GM18507 (cell line): ENCODE results near the gene SPEF1.

ENCODE experiments used
- DNase-seq: peaks from one replicate; pipeline ENCODE4 v3.0.0; 2011; ENCODE audit warnings: low read depth; ENCODE audit not compliant: insufficient read length; ENCODE audit errors: extremely low spot score
- FAIRE-seq: peaks from 2 replicates; lab custom pipeline; 2011; peaks lifted over from hg19 to GRCh38; lab: Jason Lieb, UNC

The SPEF1 gene

GRCh38 chr20:3739054-3739925, 42.0 kb downstream of the SPEF1 start:
- DNase-seq, result no peak
- no peak for FAIRE-seq

DNA sequence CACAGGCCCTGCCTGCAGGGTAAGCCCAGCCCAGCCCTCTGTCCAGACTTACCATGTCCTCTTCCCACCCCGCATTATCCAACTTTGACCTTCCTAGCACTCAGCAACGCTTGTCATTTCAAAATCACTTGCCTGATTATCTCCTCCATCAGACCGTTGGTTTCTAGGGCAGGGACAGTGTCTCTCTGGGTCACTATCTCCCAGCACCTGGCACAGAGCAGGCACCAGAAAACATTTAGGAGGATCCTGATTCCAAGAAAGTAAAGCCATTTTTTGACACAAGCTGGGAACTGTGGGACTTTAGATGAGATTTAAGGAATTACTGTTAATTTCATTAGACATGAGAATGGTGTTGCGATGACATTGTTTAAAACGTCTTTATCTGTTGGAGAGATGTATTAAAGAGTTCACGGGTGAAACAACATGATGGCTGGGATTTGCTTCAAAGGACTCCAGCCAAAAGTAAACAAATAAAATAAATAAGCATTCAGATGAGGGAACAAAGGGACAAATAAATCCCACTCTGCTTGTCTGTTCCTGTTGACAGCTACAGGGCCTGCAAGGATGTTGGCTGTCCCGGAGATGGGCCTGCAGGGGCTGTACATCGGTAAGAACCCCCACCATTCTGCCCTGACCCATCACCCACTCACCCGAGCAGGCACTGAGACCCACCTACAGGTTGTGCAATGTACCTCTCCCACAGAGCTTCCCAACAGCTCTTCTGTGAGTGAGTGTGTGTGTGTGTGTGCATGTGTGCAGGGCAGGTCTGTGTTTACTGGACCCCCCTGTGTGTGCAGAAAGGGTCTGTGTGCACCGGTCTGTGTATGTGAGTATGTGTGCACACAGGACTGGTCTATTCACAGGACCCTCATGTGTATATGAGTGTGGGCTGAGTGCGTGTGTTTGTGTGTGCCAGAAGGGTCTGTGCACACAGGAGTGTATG, 42.9 kb downstream of the SPEF1 start:
- DNase-seq (no peak), FAIRE-seq (no peak)

DNA sequence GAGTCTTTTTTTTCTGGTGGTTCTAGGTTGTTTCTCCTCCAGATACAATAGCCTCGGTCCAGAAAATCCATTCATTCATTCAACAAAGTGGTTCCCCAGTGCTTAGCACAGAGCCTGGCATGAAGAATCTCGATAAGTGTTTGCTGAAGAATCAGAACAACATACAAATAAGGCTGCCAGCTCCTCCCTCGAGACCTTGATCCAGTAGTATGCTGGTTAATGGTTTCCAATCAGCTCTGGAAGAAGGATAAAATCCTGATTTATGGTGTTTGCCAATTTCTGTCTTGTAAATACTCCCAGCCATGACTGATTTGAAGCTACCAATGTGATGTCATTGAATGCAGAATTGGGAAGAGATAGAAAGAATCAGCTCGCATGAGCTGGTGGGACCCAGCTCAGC, 45.5 kb downstream of the SPEF1 start:
- DNase-seq, result no peak
- FAIRE-seq, result no peak

DNA sequence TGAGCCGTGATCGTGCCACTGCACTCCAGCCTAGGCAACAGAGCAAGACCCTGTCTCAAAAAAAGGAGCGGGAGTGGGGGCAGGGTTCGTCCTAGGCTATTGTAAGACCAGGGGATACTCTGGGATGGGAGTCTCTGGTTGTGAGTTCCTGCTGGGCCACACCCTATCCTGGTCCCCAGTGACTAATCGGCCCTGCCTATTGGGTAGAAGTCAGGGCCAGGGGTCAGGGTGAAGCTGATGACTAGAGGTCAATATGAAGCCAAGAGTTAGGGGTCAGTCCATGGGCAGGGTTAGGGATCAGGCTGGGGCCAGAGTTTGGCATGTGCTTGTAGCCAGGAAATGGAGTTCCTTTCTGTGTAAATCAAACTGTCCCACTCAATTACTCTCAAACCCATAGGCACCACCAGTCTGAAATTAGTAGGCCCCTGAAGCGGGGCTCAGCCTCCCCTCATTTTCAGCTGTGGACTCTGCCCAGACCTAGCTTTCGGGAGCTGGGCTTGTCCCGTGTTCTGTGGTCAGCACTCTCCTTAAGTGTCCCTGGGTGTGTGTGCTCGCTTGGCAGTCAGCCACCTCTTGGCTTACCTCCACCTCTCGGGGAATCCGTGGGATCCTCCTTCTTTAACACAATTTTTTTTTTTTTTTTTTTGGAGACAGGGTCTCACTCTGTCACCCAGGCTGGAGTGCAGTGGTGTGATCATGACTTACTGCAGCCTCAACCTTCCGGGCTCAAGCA, 47.0 kb downstream of the SPEF1 start:
- DNase-seq, result no peak

DNA sequence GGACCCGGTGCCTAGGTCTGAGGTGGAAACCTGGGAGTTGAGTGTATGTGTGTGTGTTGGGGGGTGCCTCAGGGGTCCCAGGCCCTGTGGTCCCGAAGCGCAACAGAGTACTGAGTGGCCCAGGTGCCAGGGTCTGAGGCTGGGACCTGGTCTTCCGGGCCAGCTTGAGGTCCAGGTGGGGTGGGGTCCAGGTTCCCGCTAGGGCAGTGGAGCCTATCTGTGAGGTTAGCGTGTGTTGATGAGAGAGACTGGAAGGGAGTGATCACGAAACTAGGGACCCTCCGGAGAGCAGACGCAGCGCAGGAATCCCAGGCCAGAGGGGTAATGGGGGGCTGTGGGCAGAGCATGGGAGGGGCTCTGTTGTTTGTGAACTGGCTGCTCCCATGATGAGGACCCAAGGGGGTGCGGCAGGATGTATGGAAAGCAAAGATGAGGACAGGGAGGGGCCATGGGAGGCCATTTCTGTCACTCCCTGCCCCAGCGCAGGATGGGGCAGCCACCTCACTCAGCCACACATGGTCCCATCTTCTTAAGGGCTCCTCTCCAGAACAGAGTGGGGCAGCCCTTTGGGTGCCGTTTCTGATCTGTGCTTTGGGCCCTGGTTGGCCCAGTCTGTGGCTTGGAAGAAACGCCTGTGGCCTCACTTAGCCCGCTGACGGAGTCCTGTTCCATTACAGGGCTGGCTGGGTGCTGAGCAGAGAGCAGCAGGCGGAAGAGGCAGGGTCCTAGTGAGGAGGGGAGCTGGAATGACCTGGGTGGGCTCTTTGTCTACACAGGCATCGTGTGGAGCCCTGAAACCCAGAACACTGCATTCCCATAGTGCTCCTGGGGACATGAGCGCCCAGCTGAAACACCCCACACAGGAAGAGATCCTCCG, 47.9 kb downstream of the SPEF1 start:
- no peak for DNase-seq
- no peak for FAIRE-seq

More for the DNA sequence above, 47.0 kb downstream of the SPEF1 start:
- no peak for FAIRE-seq

DNA sequence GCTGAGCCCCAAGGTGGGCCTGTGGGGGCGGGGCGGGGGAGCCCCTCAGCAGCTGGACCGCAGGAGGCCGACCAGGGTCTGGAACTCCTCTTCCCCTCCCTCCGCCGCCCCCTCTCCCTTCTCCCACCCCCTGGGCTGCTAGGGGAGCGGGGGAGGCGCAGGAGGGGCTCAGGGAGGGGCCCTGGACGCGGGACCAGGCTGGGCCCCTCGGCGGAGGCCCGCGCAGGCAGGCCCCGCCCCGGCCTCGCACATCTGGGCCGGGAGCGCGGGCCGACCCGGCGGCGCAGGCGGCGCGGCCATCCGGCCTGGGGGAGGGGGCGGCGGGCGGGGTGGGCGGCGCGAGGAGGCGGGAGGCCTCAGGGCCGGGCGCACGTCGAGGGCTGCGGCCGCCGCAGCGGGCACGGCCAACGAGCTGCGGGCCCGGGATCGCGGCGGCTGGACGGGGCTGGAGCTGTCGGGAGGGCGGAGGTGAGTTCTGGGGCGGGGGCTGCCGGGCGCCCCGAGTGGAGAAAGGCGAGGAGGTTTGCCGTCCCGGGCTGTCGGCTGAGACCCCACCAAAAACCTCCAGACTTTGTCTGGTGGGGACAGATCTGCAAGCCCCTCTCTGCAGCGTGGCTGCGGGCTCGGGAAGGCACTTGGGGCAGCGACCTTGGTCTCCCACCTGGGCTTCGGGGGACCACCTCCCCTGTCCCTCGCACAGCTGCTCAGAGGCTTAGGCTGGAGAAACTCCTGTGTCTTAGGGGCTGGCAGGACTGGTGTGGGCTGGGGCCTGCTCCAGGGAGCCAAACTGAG, 48.7 kb downstream of the SPEF1 start, which contains the start of gene HSPA12B:
HSPA12B (plus strand) TSS at position 359 of the 792 bp plus-strand sequence. CDS start 5,990 bp downstream, outside the sequence.
- DNase-seq (no peak), FAIRE-seq (no peak)

GRCh38 chr20:3731944-3732326, 49.3 kb downstream of the SPEF1 start:
- no peak for DNase-seq
- FAIRE-seq, result no peak

- no peak for FAIRE-seq
Measured at GRCh38 chr20:3730803-3731672, 50.2 kb downstream of the SPEF1 start.

DNA sequence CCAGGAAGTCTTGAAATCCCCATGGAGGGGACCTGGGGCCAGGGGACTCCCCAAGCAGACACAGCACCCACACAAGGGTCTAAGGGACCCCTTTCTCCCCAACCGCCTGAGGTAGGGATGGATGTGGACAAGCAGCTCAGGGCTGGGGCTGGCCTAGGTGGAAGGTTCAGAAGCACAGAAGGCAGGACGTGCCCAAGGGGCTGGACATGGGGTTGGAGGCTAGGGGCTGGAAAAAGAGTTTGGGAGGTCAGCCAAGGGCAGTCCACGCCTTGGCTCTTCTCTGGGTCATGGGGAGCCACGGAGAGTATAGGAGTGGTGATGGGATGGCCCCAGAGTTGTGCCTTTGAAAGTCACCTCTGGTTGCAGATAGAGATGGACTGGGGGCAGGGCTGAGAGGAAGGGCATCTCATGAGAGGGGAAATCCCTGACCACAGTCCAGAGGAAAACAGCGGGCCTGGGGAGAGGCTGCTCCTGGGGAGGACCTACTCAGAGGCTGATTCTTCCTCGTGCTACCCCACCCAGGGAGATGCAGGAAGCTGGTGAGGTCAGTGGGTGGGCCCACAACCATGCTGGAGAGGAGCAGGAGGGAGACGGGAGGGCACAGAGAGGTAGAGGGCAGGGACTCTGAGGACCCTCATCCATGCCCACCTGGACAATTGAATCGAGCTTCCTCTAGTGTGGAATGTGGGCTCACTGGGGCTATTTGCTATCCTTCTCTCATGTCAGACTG, 51.3 kb downstream of the SPEF1 start:
- DNase-seq (no peak), FAIRE-seq (no peak)

More at GRCh38 chr20:3730803-3731672, 50.2 kb downstream of the SPEF1 start:
- DNase-seq, result no peak

GRCh38 chr20:3729378-3729777, 51.9 kb downstream of the SPEF1 start:
- no peak for DNase-seq
- FAIRE-seq, result no peak

DNA sequence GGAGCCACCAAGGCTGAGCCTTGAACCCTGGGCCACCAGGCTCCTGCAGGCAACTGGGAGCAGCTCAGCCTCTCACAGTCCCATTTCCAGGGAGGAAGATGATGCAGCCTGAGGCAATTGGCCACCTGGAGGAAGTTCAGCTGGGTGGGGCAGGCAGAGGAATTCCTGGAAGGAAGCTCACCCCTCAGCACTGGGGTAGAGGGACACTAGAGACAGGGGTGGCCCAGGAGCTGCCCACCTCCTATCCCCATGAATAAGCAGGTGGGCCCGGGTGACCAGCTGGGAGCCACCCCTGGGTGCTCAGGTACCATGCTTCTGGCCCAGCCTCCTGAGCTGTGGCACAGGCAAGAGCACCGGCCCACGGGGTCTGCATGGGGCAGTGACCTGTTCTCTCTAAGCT, 52.4 kb downstream of the SPEF1 start:
- FAIRE-seq (no peak), DNase-seq (no peak)

GRCh38 chr20:3728354-3728753, 52.9 kb downstream of the SPEF1 start:
- no peak for DNase-seq

More at GRCh38 chr20:3728354-3728753, 52.9 kb downstream of the SPEF1 start:
- FAIRE-seq, result no peak
